ENCODE results near the gene TMEM53.

- TF ChIP-seq POLR2A (IDR thresholded peaks at IDR 0.05; ENCODE audit: low read depth, low read length) = no peak
- no peak for TF ChIP-seq POLR2AphosphoS5 (IDR thresholded peaks at IDR 0.05; ENCODE audit: low read depth, low read length)
Measured at GRCh38 chr1:44661781-44662682, 12.2 kb downstream of the TMEM53 start.

Measured in GM12892 (cell line).